Smooth muscle cell (in vitro differentiated cells): ENCODE results near the gene E2F1. TPM values are rescaled to one million over a fixed set of nuclear protein-coding genes. Genes with fewer than 3 reads are reported as not detected.

ENCODE experiments used
- DNase-seq: peaks from one replicate; lab custom pipeline; 2025; ENCODE audit not compliant: unreplicated experiment; lab: John Stamatoyannopoulos, UW
- H2AFZ ChIP-seq: fragments of 200-600 bp; sonication (generic); 2 replicates; pipeline ENCODE4 v1.6.0; 2016; ENCODE audit warnings: antibody characterized with exemption, low read depth, mild to moderate bottlenecking
- H3F3A ChIP-seq: fragments of 200-600 bp; sonication (generic); 2 replicates; pipeline ENCODE4 v1.6.0; 2017; ENCODE audit warnings: antibody characterized with exemption, low read depth
- H3K27ac ChIP-seq: fragments of 200-600 bp; sonication (generic); 2 replicates; pipeline ENCODE4 v1.5.1; 2016; ENCODE audit warnings: low read depth, mild to moderate bottlenecking
- H3K27me3 ChIP-seq: fragments of 200-600 bp; sonication (generic); 2 replicates; pipeline ENCODE4 v1.6.1; 2016; ENCODE audit warnings: low read depth, mild to moderate bottlenecking
- H3K36me3 ChIP-seq: fragments of 200-600 bp; sonication (generic); 2 replicates; pipeline ENCODE4 v1.5.1; 2016; ENCODE audit warnings: low read depth
- H3K4me1 ChIP-seq: fragments of 200-600 bp; sonication (generic); 2 replicates; pipeline ENCODE4 v1.5.1; 2016; ENCODE audit warnings: low read depth
- H3K4me2 ChIP-seq: fragments of 200-600 bp; sonication (generic); 2 replicates; pipeline ENCODE4 v1.6.0; 2016; ENCODE audit warnings: mild to moderate bottlenecking
- H3K4me3 ChIP-seq: fragments of 200-600 bp; sonication (generic); 2 replicates; pipeline ENCODE4 v1.5.1; 2016; ENCODE audit warnings: mild to moderate bottlenecking
- H3K79me2 ChIP-seq: fragments of 200-600 bp; sonication (generic); 2 replicates; pipeline ENCODE4 v1.6.0; 2016; ENCODE audit warnings: low read depth, mild to moderate bottlenecking
- H3K9ac ChIP-seq: fragments of 200-600 bp; sonication (generic); 2 replicates; pipeline ENCODE4 v1.6.0; 2016; ENCODE audit warnings: low read depth
- H3K9me3 ChIP-seq: fragments of 200-600 bp; sonication (generic); replicated peaks from 2 replicates; pipeline ENCODE4 v1.5.1; 2016; ENCODE audit warnings: low read depth
- H4K20me1 ChIP-seq: fragments of 200-600 bp; sonication (generic); 2 replicates; pipeline ENCODE4 v1.6.0; 2016; ENCODE audit warnings: low read depth
- WGBS: methylation state at CpG from one replicate; pipeline ENCODE4 v1.1.7; 2016; ENCODE audit warnings: low lambda C conversion rate; 5-methylcytosine and 5-hydroxymethylcytosine counted together
- polyA plus RNA-seq: library from polyadenylated mRNA; unstranded; fragments of >200 nt; fragmentation: Nextera tagmentation; extraction: Ambion mirVana; gene quantifications from 2 replicates; pipeline ENCODE4 v1.2.1, GENCODE V29; 2016
- total RNA-seq: library from RNA; depleted of rRNA; stranded (reverse); fragments of >200 nt; gene quantifications from 2 replicates; pipeline ENCODE4 v1.2.3, GENCODE V29; 2014
- TF ChIP-seq, protein P1 (sequence below): fragments of 200-600 bp; sonication (generic); IDR thresholded peaks from 2 replicates; pipeline ENCODE4 v1.5.1; 2017; ENCODE audit warnings: borderline replicate concordance, mild to moderate bottlenecking, antibody characterized with exemption; ENCODE audit not compliant: insufficient read depth, poor library complexity, severe bottlenecking

The E2F1 gene
- total and polyA plus RNA-seq, 2 experiments from 2014 or later, result 5.0 to 19.4 TPM

DNA sequence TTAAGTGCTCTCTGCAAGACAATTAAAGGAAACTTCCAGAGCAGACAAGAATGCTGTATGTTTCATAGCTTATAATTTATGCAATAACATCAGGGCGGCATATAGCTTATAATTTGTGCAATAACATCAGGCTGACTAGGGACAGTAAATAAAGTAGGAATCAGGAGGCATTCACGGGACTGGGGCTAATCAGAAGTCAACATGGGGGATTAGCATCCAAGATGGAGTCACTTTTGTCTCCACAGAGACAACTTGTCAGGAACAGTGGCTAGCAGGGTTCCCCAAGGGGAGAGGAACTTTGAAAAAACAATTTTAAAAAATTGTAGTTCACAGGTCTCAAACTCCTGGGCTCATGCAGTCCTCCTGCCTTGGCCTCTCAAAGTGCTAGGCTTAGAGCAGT is 42.3 kb upstream of the E2F1 start:
- H3K9me3 ChIP-seq, result no peaks in the 10 kb centered on the region
- H3K79me2 ChIP-seq, result no peaks in the 10 kb centered on the region
- 91% methylated on average over 2 of the region's 2 CpGs for WGBS
- H4K20me1 ChIP-seq, result no peaks in the 10 kb centered on the region
- peaks cover 6% of the 10 kb centered on the region for H3F3A ChIP-seq
- TF ChIP-seq, protein P1, sequence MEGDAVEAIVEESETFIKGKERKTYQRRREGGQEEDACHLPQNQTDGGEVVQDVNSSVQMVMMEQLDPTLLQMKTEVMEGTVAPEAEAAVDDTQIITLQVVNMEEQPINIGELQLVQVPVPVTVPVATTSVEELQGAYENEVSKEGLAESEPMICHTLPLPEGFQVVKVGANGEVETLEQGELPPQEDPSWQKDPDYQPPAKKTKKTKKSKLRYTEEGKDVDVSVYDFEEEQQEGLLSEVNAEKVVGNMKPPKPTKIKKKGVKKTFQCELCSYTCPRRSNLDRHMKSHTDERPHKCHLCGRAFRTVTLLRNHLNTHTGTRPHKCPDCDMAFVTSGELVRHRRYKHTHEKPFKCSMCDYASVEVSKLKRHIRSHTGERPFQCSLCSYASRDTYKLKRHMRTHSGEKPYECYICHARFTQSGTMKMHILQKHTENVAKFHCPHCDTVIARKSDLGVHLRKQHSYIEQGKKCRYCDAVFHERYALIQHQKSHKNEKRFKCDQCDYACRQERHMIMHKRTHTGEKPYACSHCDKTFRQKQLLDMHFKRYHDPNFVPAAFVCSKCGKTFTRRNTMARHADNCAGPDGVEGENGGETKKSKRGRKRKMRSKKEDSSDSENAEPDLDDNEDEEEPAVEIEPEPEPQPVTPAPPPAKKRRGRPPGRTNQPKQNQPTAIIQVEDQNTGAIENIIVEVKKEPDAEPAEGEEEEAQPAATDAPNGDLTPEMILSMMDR, result no peak
- H3K4me2 ChIP-seq, result no peak overlapping the region
- no peaks in the 10 kb centered on the region for H3K36me3 ChIP-seq
- H3K4me3 ChIP-seq, result no peak overlapping the region
- H3K4me1 ChIP-seq, result no peaks in the 10 kb centered on the region
- no peak overlapping the region for H3K27ac ChIP-seq
- H3K27me3 ChIP-seq, result no peaks in the 10 kb centered on the region
- no peak overlapping the region for H3K9ac ChIP-seq
- no peak for DNase-seq
- no peak overlapping the region for H2AFZ ChIP-seq

- TF ChIP-seq, protein P1, result no peak
- H3K4me2 ChIP-seq, result no peak overlapping the region
- H3K9ac ChIP-seq, result no peak overlapping the region
- H3K79me2 ChIP-seq, result no peaks in the 10 kb centered on the region
- no peak overlapping the region for H2AFZ ChIP-seq
- H3K4me3 ChIP-seq, result no peak overlapping the region
- no peaks in the 10 kb centered on the region for H4K20me1 ChIP-seq
- no peaks in the 10 kb centered on the region for H3K4me1 ChIP-seq
- H3K27me3 ChIP-seq, result no peaks in the 10 kb centered on the region
- no peak for DNase-seq
- WGBS, result 96% methylated on average over 3 of the region's 3 CpGs
- no peak overlapping the region for H3K27ac ChIP-seq
- H3K9me3 ChIP-seq, result no peaks in the 10 kb centered on the region
- no peaks in the 10 kb centered on the region for H3K36me3 ChIP-seq
- peaks cover 6% of the 10 kb centered on the region for H3F3A ChIP-seq
These were observed 41.6 kb upstream of the E2F1 start for GRCh38 chr20:33727806-33728205.

- Histone ChIP-seq H3K4me2 (no peak overlapping the region), H3K79me2 (no peaks in the 10 kb centered on the region), H3K27ac (no peak overlapping the region), H4K20me1 (no peaks in the 10 kb centered on the region), H3K9me3 (no peaks in the 10 kb centered on the region), H3K9ac (no peak overlapping the region), H2AFZ (no peak overlapping the region), H3K36me3 (no peaks in the 10 kb centered on the region), H3K27me3 (no peaks in the 10 kb centered on the region), H3K4me1 (no peaks in the 10 kb centered on the region), H3K4me3 (no peak overlapping the region), H3F3A (no peaks in the 10 kb centered on the region)
- TF ChIP-seq, protein P1, result no peak
- 93% methylated on average over 5 of the region's 5 CpGs for WGBS
- DNase-seq, result no peak
These were observed 40.9 kb upstream of the E2F1 start for GRCh38 chr20:33727115-33727479.

DNA sequence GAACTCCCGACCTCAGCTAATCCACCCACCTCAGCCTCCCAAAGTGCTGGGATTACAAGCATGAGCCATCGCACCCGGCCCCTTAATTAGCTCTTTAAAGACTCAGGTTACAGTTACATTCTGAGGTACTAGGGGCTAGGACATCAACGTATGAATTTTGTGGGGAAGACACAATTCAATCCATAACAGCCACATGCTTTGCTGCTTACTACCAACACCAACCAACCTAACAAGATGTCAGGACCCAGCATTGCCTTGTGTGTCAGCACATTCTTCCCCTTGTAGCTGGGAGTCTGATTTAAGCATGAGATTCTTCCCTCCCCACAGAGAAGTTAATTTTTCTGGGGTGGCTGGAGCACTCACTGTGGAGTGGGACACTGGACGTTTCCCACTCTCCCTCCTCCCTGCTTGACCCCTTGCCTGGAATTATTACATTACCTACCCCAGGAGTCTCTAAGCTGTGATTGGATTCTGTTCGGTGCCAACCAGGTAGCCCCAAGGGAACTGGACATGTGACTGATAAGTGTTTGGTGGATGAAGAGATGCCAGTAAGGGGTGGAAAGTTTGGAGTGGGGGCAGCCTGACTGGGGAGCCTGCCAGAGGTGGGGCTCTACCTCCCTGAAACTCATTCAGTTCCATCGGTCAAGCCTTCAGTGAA is 39.6 kb upstream of the E2F1 start:
- H3K36me3 ChIP-seq, result no peaks in the 10 kb centered on the region
- no peaks in the 10 kb centered on the region for H3K4me1 ChIP-seq
- no peaks in the 10 kb centered on the region for H3F3A ChIP-seq
- H3K27ac ChIP-seq, result no peak overlapping the region
- H4K20me1 ChIP-seq, result no peaks in the 10 kb centered on the region
- H3K4me2 ChIP-seq, result no peak overlapping the region
- no peaks in the 10 kb centered on the region for H3K9me3 ChIP-seq
- WGBS, result 81% methylated on average over 7 of the region's 7 CpGs
- H3K79me2 ChIP-seq, result no peaks in the 10 kb centered on the region
- TF ChIP-seq, protein P1, result no peak
- no peak overlapping the region for H3K4me3 ChIP-seq
- H3K9ac ChIP-seq, result no peak overlapping the region
- no peak overlapping the region for H2AFZ ChIP-seq
- no peak for DNase-seq
- no peaks in the 10 kb centered on the region for H3K27me3 ChIP-seq
